GM12878 (cell line): ENCODE measurements around the gene HMCN2.

Source experiments
- CHD2 ChIP-seq: IDR thresholded peaks from 2 replicates; pipeline ENCODE4 v1.6.1; 2011; ENCODE audit warnings: low read depth, low read length, improper control_type of control experiment, borderline replicate concordance
- CTCF ChIP-seq, 3 experiments: IDR thresholded peaks in 2 of 3; conservative IDR thresholded peaks in 1 of 3; 2 replicates each; pipeline ENCODE4 v1.5.1; 2011; ENCODE audit warnings: low read depth in 3 of 3, low read length in 3 of 3, mild to moderate bottlenecking in 3 of 3, control low read depth in 2 of 3, moderate library complexity in 2 of 3, inconsistent platforms in 1 of 3, mixed read lengths in 1 of 3; ENCODE audit not compliant: control insufficient read depth in 2 of 3, insufficient read depth in 1 of 3; ENCODE audit errors: extremely low read depth in 1 of 3
- EP300 ChIP-seq, 2 experiments: fragments of 150-350 bp in 1 of 2; IDR thresholded peaks; 2 replicates each; pipeline ENCODE4 v1.6.1; 2011 to 2012; ENCODE audit warnings: low read depth in 2 of 2, low read length in 2 of 2, borderline replicate concordance in 1 of 2, improper control_type of control experiment in 1 of 2, inconsistent platforms in 1 of 2; ENCODE audit not compliant: control insufficient read depth in 1 of 2
- FOXK2 ChIP-seq: fragments of 450-650 bp; IDR thresholded peaks from 2 replicates; pipeline ENCODE4 v1.6.1; 2017; ENCODE audit warnings: mild to moderate bottlenecking, moderate library complexity
- KDM1A ChIP-seq: fragments of 200-600 bp; sonication (generic); IDR thresholded peaks from 2 replicates; pipeline ENCODE4 v1.6.1; 2016; ENCODE audit warnings: borderline replicate concordance
- NFIC ChIP-seq: IDR thresholded peaks from 2 replicates; pipeline ENCODE4 v1.6.1; 2012; ENCODE audit warnings: low read depth, mild to moderate bottlenecking, inconsistent platforms, low read length, moderate library complexity
- POLR2A ChIP-seq: IDR thresholded peaks from 2 replicates; pipeline ENCODE4 v1.6.1; 2011; ENCODE audit warnings: low read depth, mild to moderate bottlenecking, low read length
- POLR2AphosphoS5 ChIP-seq: IDR thresholded peaks from 2 replicates; pipeline ENCODE4 v1.6.1; 2011; ENCODE audit warnings: mild to moderate bottlenecking, low read length, inconsistent platforms
- SMC3 ChIP-seq: IDR thresholded peaks from 2 replicates; pipeline ENCODE4 v1.6.1; 2011; ENCODE audit warnings: low read length, improper control_type of control experiment, borderline replicate concordance
- ZNF274 ChIP-seq: IDR thresholded peaks from one replicate; pipeline ENCODE4 v1.8.0; 2011; ENCODE audit not compliant: insufficient read length, insufficient read depth
- TF ChIP-seq, protein P1 (sequence below): IDR thresholded peaks from 2 replicates; pipeline ENCODE4 v1.6.1; 2011; ENCODE audit warnings: low read depth, low read length, improper control_type of control experiment, borderline replicate concordance

DNA sequence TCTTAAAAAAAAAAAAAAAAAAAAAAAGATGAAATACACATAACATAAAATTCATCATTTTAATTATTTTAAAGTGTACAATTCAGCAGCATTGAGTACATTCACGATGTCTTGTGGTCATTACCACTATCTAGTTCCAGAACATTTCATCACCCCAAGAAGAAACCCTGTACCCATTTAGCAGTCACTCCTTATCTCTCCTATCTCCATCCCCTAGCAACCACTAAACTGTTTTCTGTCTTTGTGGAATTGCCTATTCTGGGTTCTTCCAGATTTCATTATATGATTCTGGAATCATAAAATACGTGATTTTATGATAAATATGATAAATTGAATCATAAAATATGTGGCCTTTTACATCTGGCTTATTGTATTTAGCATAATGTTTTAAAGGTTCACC is 8.9 kb upstream of the HMCN2 start:
- TF ChIP-seq FOXK2 = no peak
- TF ChIP-seq POLR2A = no peak
- TF ChIP-seq KDM1A = no peak
- TF ChIP-seq NFIC = no peak
- no peak for TF ChIP-seq SMC3
- no peak for TF ChIP-seq CTCF (IDR thresholded peaks at IDR 0.05 in 2 of 3, conservative IDR thresholded peaks at IDR 0.05 in 1 of 3; ENCODE audit: control insufficient read depth in 2 of 3, extremely low read depth in 1 of 3, insufficient read depth in 1 of 3, low read depth in 3 of 3, low read length in 3 of 3)
- TF ChIP-seq EP300 (IDR thresholded peaks at IDR 0.05; ENCODE audit: borderline replicate concordance in 1 of 2, control insufficient read depth in 1 of 2, low read depth in 2 of 2, low read length in 2 of 2) = no peak
- TF ChIP-seq, protein P1, sequence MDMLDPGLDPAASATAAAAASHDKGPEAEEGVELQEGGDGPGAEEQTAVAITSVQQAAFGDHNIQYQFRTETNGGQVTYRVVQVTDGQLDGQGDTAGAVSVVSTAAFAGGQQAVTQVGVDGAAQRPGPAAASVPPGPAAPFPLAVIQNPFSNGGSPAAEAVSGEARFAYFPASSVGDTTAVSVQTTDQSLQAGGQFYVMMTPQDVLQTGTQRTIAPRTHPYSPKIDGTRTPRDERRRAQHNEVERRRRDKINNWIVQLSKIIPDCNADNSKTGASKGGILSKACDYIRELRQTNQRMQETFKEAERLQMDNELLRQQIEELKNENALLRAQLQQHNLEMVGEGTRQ = no peak
- TF ChIP-seq CHD2 = no peak
- TF ChIP-seq POLR2AphosphoS5 = no peak
- no peak for TF ChIP-seq ZNF274
